Measurements from ENCODE around the gene LAMA3. TPM values are rescaled to one million over a fixed set of nuclear protein-coding genes. Genes with fewer than 3 reads are reported as not detected.
A peak's percentile ranks its signal among the peaks of the same experiment; 100 is the strongest.

LAMA3 gene
- total RNA-seq, 1 donor from 2014 or later, result 3.5 TPM

DNA sequence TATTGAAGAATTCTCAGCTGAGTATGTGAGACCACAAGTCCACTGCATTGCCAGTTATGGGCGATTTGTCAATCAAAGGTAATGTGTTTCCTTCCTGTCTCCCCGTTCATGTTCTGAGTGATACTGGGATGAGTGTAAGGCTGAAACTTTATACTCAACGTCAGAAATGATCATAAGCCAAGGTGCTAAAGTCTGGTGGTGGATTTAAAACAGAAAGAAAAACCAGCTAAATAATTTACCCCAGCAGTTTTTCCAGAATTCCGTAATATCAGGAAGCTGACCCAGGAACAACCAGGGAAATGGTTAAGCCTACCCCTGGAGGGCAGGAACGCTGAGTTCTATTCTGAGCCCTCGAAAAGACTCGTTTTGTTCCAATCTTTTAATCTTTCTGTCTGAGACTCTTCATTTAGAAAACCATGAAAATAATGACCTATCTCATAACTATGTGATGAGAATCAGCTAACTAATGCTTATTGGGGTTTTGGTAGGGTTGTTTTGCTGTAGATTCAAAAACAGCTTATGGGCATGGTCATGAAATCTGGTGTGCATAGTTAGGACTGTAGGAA lies 149.6 kb downstream of the LAMA3 start:
- peaks cover 22% of the 10 kb centered on the region for H3K36me3 ChIP-seq
- DNase-seq, result no peak
- intact Hi-C loops (cut with micrococcal nuclease), result no loop called here
- peak overlapping the region; percentile 65 for H3K27ac ChIP-seq (replicated peaks)
- peaks cover 24% of the 10 kb centered on the region for H3K4me1 ChIP-seq
- TF ChIP-seq, protein P1, sequence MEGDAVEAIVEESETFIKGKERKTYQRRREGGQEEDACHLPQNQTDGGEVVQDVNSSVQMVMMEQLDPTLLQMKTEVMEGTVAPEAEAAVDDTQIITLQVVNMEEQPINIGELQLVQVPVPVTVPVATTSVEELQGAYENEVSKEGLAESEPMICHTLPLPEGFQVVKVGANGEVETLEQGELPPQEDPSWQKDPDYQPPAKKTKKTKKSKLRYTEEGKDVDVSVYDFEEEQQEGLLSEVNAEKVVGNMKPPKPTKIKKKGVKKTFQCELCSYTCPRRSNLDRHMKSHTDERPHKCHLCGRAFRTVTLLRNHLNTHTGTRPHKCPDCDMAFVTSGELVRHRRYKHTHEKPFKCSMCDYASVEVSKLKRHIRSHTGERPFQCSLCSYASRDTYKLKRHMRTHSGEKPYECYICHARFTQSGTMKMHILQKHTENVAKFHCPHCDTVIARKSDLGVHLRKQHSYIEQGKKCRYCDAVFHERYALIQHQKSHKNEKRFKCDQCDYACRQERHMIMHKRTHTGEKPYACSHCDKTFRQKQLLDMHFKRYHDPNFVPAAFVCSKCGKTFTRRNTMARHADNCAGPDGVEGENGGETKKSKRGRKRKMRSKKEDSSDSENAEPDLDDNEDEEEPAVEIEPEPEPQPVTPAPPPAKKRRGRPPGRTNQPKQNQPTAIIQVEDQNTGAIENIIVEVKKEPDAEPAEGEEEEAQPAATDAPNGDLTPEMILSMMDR (IDR thresholded peaks at IDR 0.05; ENCODE audit: borderline replicate concordance), result no peak
- no peaks in the 10 kb centered on the region for H3K27me3 ChIP-seq (ENCODE audit: low read depth)
- no peak overlapping the region for H3K4me3 ChIP-seq
- no peaks in the 10 kb centered on the region for H3K9me3 ChIP-seq (replicated peaks)

DNA sequence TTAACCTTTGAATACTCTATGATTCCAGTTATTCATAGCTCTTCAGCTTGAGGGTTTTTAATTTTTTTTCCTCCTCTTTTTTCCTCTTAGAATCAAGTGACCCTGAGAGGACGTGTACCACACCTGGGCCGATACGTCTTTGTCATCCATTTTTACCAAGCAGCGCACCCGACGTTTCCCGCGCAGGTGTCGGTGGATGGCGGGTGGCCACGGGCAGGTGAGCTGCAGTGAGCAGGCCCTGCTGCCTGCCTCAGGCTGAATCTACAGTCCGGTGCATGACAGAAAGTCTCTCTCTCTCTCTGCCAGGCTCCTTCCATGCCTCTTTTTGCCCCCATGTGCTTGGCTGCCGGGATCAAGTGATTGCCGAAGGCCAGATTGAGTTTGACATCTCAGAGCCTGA lies 153.1 kb downstream of the LAMA3 start:
- H3K4me3 ChIP-seq, result no peak overlapping the region
- H3K27ac ChIP-seq (replicated peaks), result no peak overlapping the region
- no peaks in the 10 kb centered on the region for H3K9me3 ChIP-seq (replicated peaks)
- H3K36me3 ChIP-seq, result peaks cover 44% of the 10 kb centered on the region
- TF ChIP-seq, protein P1 (IDR thresholded peaks at IDR 0.05; ENCODE audit: borderline replicate concordance), result no peak
- peaks cover 19% of the 10 kb centered on the region for H3K4me1 ChIP-seq
- DNase-seq, result no peak
- intact Hi-C loops (cut with micrococcal nuclease), result no loop called here
- H3K27me3 ChIP-seq (ENCODE audit: low read depth), result no peaks in the 10 kb centered on the region

DNA sequence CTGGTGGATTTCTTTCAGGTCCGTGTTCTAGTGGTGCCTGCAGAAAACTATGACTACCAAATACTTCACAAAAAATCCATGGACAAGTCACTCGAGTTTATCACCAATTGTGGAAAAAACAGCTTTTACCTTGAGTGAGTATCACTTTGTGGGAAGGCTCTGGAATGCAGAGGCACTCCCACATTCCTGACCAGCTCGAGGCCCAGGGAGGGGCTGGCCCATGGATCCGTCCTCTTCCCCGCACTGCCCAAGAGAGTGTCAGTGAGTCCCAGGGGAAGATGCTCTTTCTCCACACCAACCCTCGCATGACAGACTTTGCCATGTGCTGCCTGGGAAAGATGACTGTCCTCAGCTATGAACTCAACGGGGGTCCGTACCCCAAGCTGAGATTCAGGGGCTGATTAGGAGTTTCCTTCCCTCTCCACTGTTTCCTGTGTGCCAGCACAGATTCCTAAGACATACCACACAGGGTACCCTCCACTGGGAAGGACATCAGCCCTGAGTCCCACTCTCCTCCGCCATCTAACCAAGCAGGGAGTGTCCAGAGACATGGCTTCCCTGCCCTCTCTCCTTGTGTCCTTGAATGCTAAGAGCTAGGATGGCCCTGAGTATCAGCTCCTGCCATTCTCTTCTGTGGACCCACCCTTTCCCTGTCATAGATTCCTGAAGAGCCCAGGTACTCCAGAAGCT lies 155.9 kb downstream of the LAMA3 start:
- intact Hi-C loops (cut with micrococcal nuclease), result no loop called here
- no peak overlapping the region for H3K27ac ChIP-seq (replicated peaks)
- no peak for DNase-seq
- no peaks in the 10 kb centered on the region for H3K9me3 ChIP-seq (replicated peaks)
- no peaks in the 10 kb centered on the region for H3K4me1 ChIP-seq
- H3K36me3 ChIP-seq, result peaks cover 43% of the 10 kb centered on the region
- no peaks in the 10 kb centered on the region for H3K27me3 ChIP-seq (ENCODE audit: low read depth)
- TF ChIP-seq, protein P1 (IDR thresholded peaks at IDR 0.05; ENCODE audit: borderline replicate concordance), result no peak
- no peak overlapping the region for H3K4me3 ChIP-seq

DNA sequence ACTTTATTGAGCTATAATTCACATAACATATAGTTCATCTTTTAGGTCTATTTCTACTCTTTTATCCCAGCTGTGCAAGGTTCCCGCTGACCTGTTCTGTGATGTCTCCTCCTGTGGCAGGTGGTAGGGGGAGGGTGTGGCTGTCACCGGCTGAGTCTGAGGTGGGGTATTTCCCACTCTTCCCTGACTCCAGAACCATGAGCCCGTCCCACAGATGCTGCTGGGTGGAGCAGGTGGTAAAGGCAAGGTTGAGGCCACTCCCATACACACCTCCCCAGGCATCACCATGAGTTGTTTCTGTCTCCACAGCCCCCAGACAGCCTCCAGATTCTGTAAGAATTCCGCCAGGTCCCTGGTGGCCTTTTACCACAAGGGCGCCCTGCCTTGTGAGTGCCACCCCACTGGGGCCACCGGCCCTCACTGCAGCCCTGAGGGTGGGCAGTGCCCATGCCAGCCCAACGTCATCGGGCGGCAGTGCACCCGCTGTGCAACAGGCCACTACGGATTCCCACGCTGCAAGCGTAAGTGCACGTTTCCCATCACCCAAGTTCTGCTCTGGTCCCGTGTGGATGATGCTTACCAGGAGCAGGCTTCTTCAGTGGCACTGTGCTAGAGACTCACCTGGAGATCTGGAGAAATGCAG lies 156.9 kb downstream of the LAMA3 start:
- no peak overlapping the region for H3K4me3 ChIP-seq
- TF ChIP-seq, protein P1 (IDR thresholded peaks at IDR 0.05; ENCODE audit: borderline replicate concordance), result no peak
- H3K27ac ChIP-seq (replicated peaks), result no peak overlapping the region
- intact Hi-C loops (cut with micrococcal nuclease), result no loop called here
- no peak for DNase-seq
- H3K36me3 ChIP-seq, result peaks cover 43% of the 10 kb centered on the region
- no peaks in the 10 kb centered on the region for H3K27me3 ChIP-seq (ENCODE audit: low read depth)
- H3K9me3 ChIP-seq (replicated peaks), result no peaks in the 10 kb centered on the region
- H3K4me1 ChIP-seq, result no peaks in the 10 kb centered on the region

DNA sequence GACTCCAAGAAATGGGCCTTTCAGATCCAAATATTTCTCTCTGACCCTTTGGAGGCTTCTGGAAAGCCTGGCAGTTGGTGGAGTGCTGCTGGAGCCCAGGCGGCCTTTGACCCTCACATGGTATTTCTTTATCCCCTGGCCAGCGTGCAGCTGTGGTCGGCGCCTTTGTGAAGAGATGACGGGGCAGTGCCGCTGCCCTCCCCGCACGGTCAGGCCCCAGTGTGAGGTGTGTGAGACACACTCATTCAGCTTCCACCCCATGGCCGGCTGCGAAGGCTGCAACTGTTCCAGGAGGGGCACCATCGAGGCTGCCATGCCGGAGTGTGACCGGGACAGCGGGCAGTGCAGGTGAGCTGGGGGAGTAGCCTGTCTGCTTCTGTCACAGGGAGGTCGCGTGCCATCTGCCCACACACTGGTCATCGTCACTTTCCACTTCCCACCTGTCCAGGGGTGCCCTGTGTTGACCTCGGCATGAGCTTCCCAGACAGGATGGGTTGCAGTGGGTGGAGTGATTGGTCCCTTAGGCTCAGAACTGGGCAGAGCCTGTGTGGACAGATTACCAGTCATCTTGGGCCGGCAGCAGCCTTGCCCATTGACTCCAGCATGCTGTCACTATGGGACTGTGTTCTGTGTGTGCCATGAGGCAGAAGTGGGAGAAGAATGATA lies 158.2 kb downstream of the LAMA3 start:
- DNase-seq, result no peak
- Histone ChIP-seq H3K36me3 (peaks cover 47% of the 10 kb centered on the region), H3K9me3 (replicated peaks) (no peaks in the 10 kb centered on the region), H3K4me1 (no peaks in the 10 kb centered on the region), H3K4me3 (no peak overlapping the region), H3K27me3 (ENCODE audit: low read depth) (no peaks in the 10 kb centered on the region), H3K27ac (replicated peaks) (no peak overlapping the region)
- TF ChIP-seq, protein P1 (IDR thresholded peaks at IDR 0.05; ENCODE audit: borderline replicate concordance), result no peak
- intact Hi-C loops (cut with micrococcal nuclease), result no loop called here
